ENCODE measurements around the gene UCP2.

GRCh38 chr11:73931951-73932350 is 50.7 kb downstream of the UCP2 start:
- TF ChIP-seq CTCF (IDR thresholded peaks at IDR 0.05 in 4 of 5, conservative IDR thresholded peaks at IDR 0.05 in 1 of 5) = no peak
- TF ChIP-seq POLR2A (IDR thresholded peaks at IDR 0.05) = no peak
